ENCODE measurements around the gene VTI1A. TPM values are rescaled to one million over a fixed set of nuclear protein-coding genes. Genes with fewer than 3 reads are reported as not detected.
A peak's percentile ranks its signal among the peaks of the same experiment; 100 is the strongest.

The VTI1A gene
- total and polyA plus RNA-seq, 2 of the 4 experiments (the other 2 are of a cell fraction), result 9.7 to 24.9 TPM

DNA sequence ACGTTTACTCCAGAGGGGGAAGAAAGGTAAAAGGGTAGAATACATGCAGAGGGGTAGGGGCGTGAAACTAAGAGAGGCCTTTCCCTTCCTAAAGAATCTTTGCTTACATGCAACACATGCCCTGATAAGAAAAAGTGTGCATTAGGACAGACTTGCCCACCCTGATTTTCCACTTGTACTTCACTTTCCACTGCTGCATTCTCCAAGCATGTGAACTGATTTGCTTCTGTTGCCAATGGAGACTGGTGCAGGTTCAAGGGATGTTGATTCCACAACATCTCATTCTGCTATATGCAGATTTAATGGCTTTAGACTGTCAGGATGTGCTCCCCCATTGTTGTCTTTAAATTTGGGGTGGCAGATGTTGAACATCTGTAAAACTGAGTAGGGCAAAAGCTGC lies 265.5 kb downstream of the VTI1A start:
- peaks cover 10% of the 10 kb centered on the region for H3K4me1 ChIP-seq (ENCODE audit: control insufficient read depth, insufficient read depth, low read length)
- no peak overlapping the region for H3K4me3 ChIP-seq (ENCODE audit: insufficient read depth, low read depth, low read length)
- no peak overlapping the region for H2BK20ac ChIP-seq (ENCODE audit: low read depth, low read length)
- no peak overlapping the region for H2AFZ ChIP-seq (replicated peaks; ENCODE audit: low read length, poor library complexity)
- no peak for ATAC-seq (ENCODE audit: low read depth)
- H4K91ac ChIP-seq (ENCODE audit: insufficient read depth, low read depth, low read length), result no peak overlapping the region
- no peak overlapping the region for H3K27ac ChIP-seq (ENCODE audit: insufficient read depth, low read length)
- no peak overlapping the region for H3K14ac ChIP-seq (replicated peaks; ENCODE audit: low read depth, low read length)
- H4K20me1 ChIP-seq (ENCODE audit: insufficient read depth, low read length), result no peaks in the 10 kb centered on the region
- no CpG with 5 or more reads among the region's 2 CpGs for WGBS, 2 experiments (ENCODE audit: extremely low coverage in 2 of 2, insufficient read length in 1 of 2)
- no peak overlapping the region for H3K18ac ChIP-seq (ENCODE audit: low read depth, low read length)
- H2BK120ac ChIP-seq (ENCODE audit: low read depth, low read length), result no peak overlapping the region
- H2BK15ac ChIP-seq (ENCODE audit: low read depth, low read length), result no peak overlapping the region
- dilution Hi-C loops (cut with HindIII; ENCODE audit: low sequenced_read_pairs, unreplicated experiment) (no loop called here), intact Hi-C loops (cut with micrococcal nuclease) (no loop called here), in situ Hi-C loops (cut with MboI; ENCODE audit: low sequenced_read_pairs) (loop anchor here (25.0 kb wide), 1 partner anchor 675 kb away; no protein-coding TSS in a partner anchor)
- POLR2A ChIA-PET (ENCODE audit: unreplicated experiment), result no interaction called here
- no peak for TF ChIP-seq MAFK (IDR thresholded peaks at IDR 0.05; ENCODE audit: low read depth, low read length)
- no peak for TF ChIP-seq RAD21 (IDR thresholded peaks at IDR 0.05; ENCODE audit: low read length)
- H3K36me3 ChIP-seq (ENCODE audit: control insufficient read depth, insufficient read depth, low read length), result no peaks in the 10 kb centered on the region
- peak overlapping the region; percentile 48 for H2AK9ac ChIP-seq (replicated peaks; ENCODE audit: low read depth, low read length, poor library complexity)
- H3K9me3 ChIP-seq (ENCODE audit: control insufficient read depth, insufficient read depth, low read length), result no peaks in the 10 kb centered on the region
- H3K27me3 ChIP-seq (ENCODE audit: control insufficient read depth, insufficient read depth, low read length), result no peaks in the 10 kb centered on the region
- H2BK5ac ChIP-seq (ENCODE audit: low read depth, low read length, poor library complexity, severe bottlenecking), result no peak overlapping the region
- no peaks in the 10 kb centered on the region for H3K79me1 ChIP-seq (ENCODE audit: low read depth in 1 of 2, low read length in 2 of 2)
- no peak overlapping the region for H3K56ac ChIP-seq (ENCODE audit: extremely low read depth, insufficient read depth, low read length)
- DNase-seq, result no peak
- no peak overlapping the region for H3K23ac ChIP-seq (ENCODE audit: low read depth, low read length)
- CTCF ChIA-PET, result no interaction called here
- BruUV-seq (replicated peaks), result no TSS peak
- no peak overlapping the region for H4K8ac ChIP-seq (ENCODE audit: low read depth in 2 of 2, low read length in 2 of 2)
- no peak overlapping the region for H3K4ac ChIP-seq (ENCODE audit: low read depth, low read length)
- no peak overlapping the region for H4K5ac ChIP-seq (ENCODE audit: low read depth, low read length)
- no peak overlapping the region for H3K4me2 ChIP-seq (ENCODE audit: low read depth, low read length)
- H3K9me1 ChIP-seq (ENCODE audit: insufficient read depth, low read length), result 0 out of 2 replicates have a peak, but pooled peaks cover 3% of the 10 kb centered on the region
- H2AK5ac ChIP-seq (ENCODE audit: low read depth, low read length), result no peak overlapping the region
- H3K9ac ChIP-seq (ENCODE audit: low read depth, low read length), result no peak overlapping the region

Measured in IMR-90 (cell line).